HCT116 (cell line): ENCODE measurements around the gene C1QA. TPM values are rescaled to one million over a fixed set of nuclear protein-coding genes. Genes with fewer than 3 reads are reported as not detected.

Source experiments
- ATAC-seq: fragments of 200-7000 bp; cut with Tn5 transposase; 2 replicates; pipeline ENCODE4 v1.9.1; 2020; ENCODE audit warnings: mild to moderate bottlenecking, moderate library complexity
- BruUV-seq: library from RNA; stranded (reverse); fragments of 400-500 nt; replicated peaks from 2 replicates; lab custom pipeline; 2021; lab: Mats Ljungman, UMichigan
- CTCF ChIA-PET: fragments of 300-600 bp; sonication (Branson Sonifier 250); formaldehyde crosslinking; loops from one replicate; lab custom pipeline; 2021; ENCODE audit warnings: antibody characterized with exemption; lab: Charles Lee
- POLR2A ChIA-PET: fragments of 300-600, 350-600 bp; sonication (Branson Sonifier 250); formaldehyde crosslinking; loops from one replicate; lab custom pipeline; 2021; ENCODE audit warnings: antibody characterized with exemption; lab: Charles Lee
- RAD21 ChIA-PET, 2 experiments: fragments of 300-600 bp; sonication (Branson Sonifier 250); formaldehyde crosslinking; loops; one replicate each; lab custom pipeline; 2023; ENCODE audit warnings: low total read pairs in 2 of 2; ENCODE audit not compliant: uncharacterized antibody in 2 of 2, unreplicated experiment in 2 of 2, low non-redundant PET in 1 of 2; lab: Charles Lee
- DNase-seq: peaks from one replicate; pipeline ENCODE4 v3.0.0-alpha.2; 2010; ENCODE audit warnings: low read depth, low spot score
- H2AFZ ChIP-seq: fragments of 200-600 bp; shearing (Covaris generic), sonication (generic); 2 replicates; pipeline ENCODE4 v1.6.1; 2017; ENCODE audit warnings: low read depth, mixed run types, mixed read lengths, antibody characterized with exemption, low read length; ENCODE audit not compliant: poor library complexity, severe bottlenecking
- H3K27ac ChIP-seq: 2 replicates; pipeline ENCODE4 v1.5.1; 2012; ENCODE audit warnings: low read depth, low read length
- H3K27me3 ChIP-seq: fragments of 200-600 bp; sonication (generic); 2 replicates; pipeline ENCODE4 v1.6.1; 2016; ENCODE audit warnings: mixed run types, low read length, mixed read lengths; ENCODE audit not compliant: insufficient read depth
- H3K36me3 ChIP-seq, 2 experiments: fragments of 200-500 bp in 1 of 2; fragments of 200-600 bp in 1 of 2; sonication (Bioruptor generic) in 1 of 2; sonication (generic) in 1 of 2; 2 replicates each; pipeline versions ENCODE4 v1.5.1 to v1.6.1; 2014 to 2016; ENCODE audit warnings: low read length in 2 of 2, inconsistent platforms in 1 of 2, mixed read lengths in 1 of 2, mixed run types in 1 of 2; ENCODE audit not compliant: insufficient read depth in 2 of 2, control insufficient read depth in 1 of 2
- H3K4me1 ChIP-seq, 2 experiments: fragments of 200-600 bp in 1 of 2; sonication (generic) in 1 of 2; 2 replicates each; pipeline versions ENCODE4 v1.5.1 to v1.6.1; 2012 to 2017; ENCODE audit warnings: low read length in 2 of 2, inconsistent platforms in 1 of 2, mild to moderate bottlenecking in 1 of 2, mixed read lengths in 1 of 2, mixed run types in 1 of 2, moderate library complexity in 1 of 2; ENCODE audit not compliant: insufficient read depth in 2 of 2, control insufficient read depth in 1 of 2
- H3K4me2 ChIP-seq: fragments of 200-600 bp; sonication (generic); 2 replicates; pipeline ENCODE4 v1.6.1; 2017; ENCODE audit warnings: mixed run types, low read length, mixed read lengths
- H3K4me3 ChIP-seq, 2 experiments: fragments of 200-600 bp in 1 of 2; sonication (generic) in 1 of 2; replicated peaks in 1 of 2; 2 replicates each; pipeline ENCODE4 v1.5.1; 2011 to 2016; ENCODE audit warnings: low read length in 2 of 2, control low read depth in 1 of 2, low read depth in 1 of 2, mild to moderate bottlenecking in 1 of 2, mixed read lengths in 1 of 2, mixed run types in 1 of 2
- H3K79me2 ChIP-seq: fragments of 200-600 bp; sonication (generic); 2 replicates; pipeline ENCODE4 v1.6.1; 2017; ENCODE audit warnings: mild to moderate bottlenecking, mixed run types, low read length, moderate library complexity, mixed read lengths; ENCODE audit not compliant: insufficient read depth
- H3K9ac ChIP-seq: fragments of 200-600 bp; sonication (generic); 2 replicates; pipeline ENCODE4 v1.6.1; 2016; ENCODE audit warnings: low read length, mixed read lengths
- H3K9me2 ChIP-seq: fragments of 200-600 bp; sonication (generic), shearing (Covaris generic); 2 replicates; pipeline ENCODE4 v1.6.1; 2017; ENCODE audit warnings: mixed run types, mild to moderate bottlenecking, moderate library complexity; ENCODE audit not compliant: insufficient read depth
- H3K9me3 ChIP-seq, 2 experiments: fragments of 200-500 bp in 1 of 2; fragments of 200-600 bp in 1 of 2; sonication (Bioruptor generic) in 1 of 2; sonication (generic) in 1 of 2; 2 replicates each; pipeline ENCODE4 v1.6.1; 2014 to 2017; ENCODE audit warnings: low read length in 2 of 2, mixed read lengths in 2 of 2, inconsistent platforms in 1 of 2, low read depth in 1 of 2, mild to moderate bottlenecking in 1 of 2, mixed run types in 1 of 2, moderate library complexity in 1 of 2; ENCODE audit not compliant: control insufficient read depth in 1 of 2, insufficient read depth in 1 of 2
- H4K20me1 ChIP-seq: fragments of 200-600 bp; sonication (generic), shearing (Covaris generic); 2 replicates; pipeline ENCODE4 v1.6.1; 2017; ENCODE audit warnings: mixed run types, mild to moderate bottlenecking, moderate library complexity; ENCODE audit not compliant: insufficient read depth
- ATF3 ChIP-seq: IDR thresholded peaks from 2 replicates; pipeline ENCODE4 v1.6.1; 2012
- CBX3 ChIP-seq: IDR thresholded peaks from 2 replicates; pipeline ENCODE4 v1.6.1; 2012; ENCODE audit warnings: low read depth
- CEBPB ChIP-seq: IDR thresholded peaks from 2 replicates; pipeline ENCODE4 v1.6.1; 2012; ENCODE audit warnings: low read depth
- EGR1 ChIP-seq: IDR thresholded peaks from 2 replicates; pipeline ENCODE4 v1.6.1; 2012; ENCODE audit warnings: low read depth
- ELF1 ChIP-seq: IDR thresholded peaks from 2 replicates; pipeline ENCODE4 v1.6.1; 2012; ENCODE audit warnings: low read depth, borderline replicate concordance
- EZH2 ChIP-seq: fragments of 200-600 bp; sonication (generic); IDR thresholded peaks from 2 replicates; pipeline ENCODE4 v1.6.1; 2017; ENCODE audit warnings: antibody characterized with exemption, mixed run types
- FOSL1 ChIP-seq: IDR thresholded peaks from 2 replicates; pipeline ENCODE4 v1.6.1; 2012; ENCODE audit warnings: low read depth
- POLR2AphosphoS5 ChIP-seq: IDR thresholded peaks from 2 replicates; pipeline ENCODE4 v1.6.1; 2011; ENCODE audit warnings: mild to moderate bottlenecking, low read depth, low read length, moderate library complexity
- SIN3A ChIP-seq: IDR thresholded peaks from 2 replicates; pipeline ENCODE4 v1.6.1; 2012; ENCODE audit warnings: low read depth
- SRF ChIP-seq: IDR thresholded peaks from 2 replicates; pipeline ENCODE4 v1.6.1; 2012; ENCODE audit warnings: low read depth
- TCF7L2 ChIP-seq: IDR thresholded peaks from 2 replicates; pipeline ENCODE4 v1.7.0; 2011; ENCODE audit warnings: borderline replicate concordance, inconsistent platforms; ENCODE audit not compliant: insufficient read depth, insufficient read length; ENCODE audit errors: extremely low read depth
- YY1 ChIP-seq: IDR thresholded peaks from 2 replicates; pipeline ENCODE4 v1.6.1; 2011; ENCODE audit warnings: low read length, low read depth, moderate library complexity, mild to moderate bottlenecking; ENCODE audit not compliant: insufficient replicate concordance; ENCODE audit errors: extremely low read depth
- ZFX ChIP-seq: fragments of 450-650 bp; IDR thresholded peaks from 2 replicates; pipeline ENCODE4 v1.6.1; 2017
- intact Hi-C: fragments of 100-400 bp; cut with micrococcal nuclease; formaldehyde crosslinking; loops from 2 replicates; pipeline ENCODE4 v1.10.0; 2022
- total RNA-seq: library from RNA; stranded (reverse); gene quantifications from one replicate; pipeline ENCODE4 v1.2.1, GENCODE V29; 2021; ENCODE audit not compliant: unreplicated experiment
- TF ChIP-seq, protein P1 (sequence below): IDR thresholded peaks from 2 replicates; pipeline ENCODE4 v1.6.1; 2012; ENCODE audit warnings: low read depth
- TF ChIP-seq, protein P2 (sequence below): IDR thresholded peaks from 2 replicates; pipeline ENCODE4 v1.6.1; 2011; ENCODE audit warnings: mild to moderate bottlenecking, low read length, moderate library complexity; ENCODE audit not compliant: insufficient replicate concordance; ENCODE audit errors: extremely low read depth

C1QA gene
- total RNA-seq, 1 experiment from 2014 or later: 0.91 TPM

- no peak for TF ChIP-seq FOSL1
- TF ChIP-seq TCF7L2: no peak
- no peak for TF ChIP-seq ELF1
- no peak for TF ChIP-seq CBX3
- no peak for TF ChIP-seq SIN3A
- TF ChIP-seq SRF: no peak
- no peak for TF ChIP-seq EZH2
Observed at GRCh38 chr1:22643381-22643780, 7.0 kb downstream of the C1QA start, which contains the start of gene C1QC (continued).

DNA sequence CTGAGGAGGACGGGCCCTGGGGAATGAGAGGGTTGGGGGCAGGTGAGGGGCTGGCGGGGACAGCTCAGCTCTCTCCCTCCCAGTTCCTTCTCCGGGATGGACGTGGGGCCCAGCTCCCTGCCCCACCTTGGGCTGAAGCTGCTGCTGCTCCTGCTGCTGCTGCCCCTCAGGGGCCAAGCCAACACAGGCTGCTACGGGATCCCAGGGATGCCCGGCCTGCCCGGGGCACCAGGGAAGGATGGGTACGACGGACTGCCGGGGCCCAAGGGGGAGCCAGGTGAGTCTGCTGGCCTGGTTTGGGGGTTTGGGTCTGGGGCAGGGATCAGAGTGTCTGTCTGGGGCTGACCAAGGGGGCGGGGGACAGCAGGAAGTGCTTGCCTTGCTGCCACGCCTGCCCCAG lies 7.5 kb downstream of the C1QA start:
- no peaks in the 10 kb centered on the region for H3K9me3 ChIP-seq
- intact Hi-C loops: loop anchor here (2.0 to 5.0 kb wide), 2 partner anchors 115 to 512 kb away; no protein-coding TSS in a partner anchor
- H3K9me2 ChIP-seq: no peaks in the 10 kb centered on the region
- BruUV-seq: no TSS peak
- no peak overlapping the region for H3K27ac ChIP-seq
- ATAC-seq (no peak), DNase-seq (no peak)
- no peak overlapping the region for H3K9ac ChIP-seq
- POLR2A ChIA-PET: no interaction called here
- H2AFZ ChIP-seq: no peak overlapping the region
- H3K79me2 ChIP-seq: no peaks in the 10 kb centered on the region
- H3K4me1 ChIP-seq: no peaks in the 10 kb centered on the region
- TF ChIP-seq CEBPB: no peak
- no peak for TF ChIP-seq SRF
- TF ChIP-seq ZFX: no peak
- no peaks in the 10 kb centered on the region for H3K27me3 ChIP-seq
- H3K36me3 ChIP-seq: no peaks in the 10 kb centered on the region
- H3K4me2 ChIP-seq: no peak overlapping the region
- CTCF ChIA-PET: interaction anchor here (4.7 kb wide), 1 partner anchor 223 kb away, joined by 48 read pairs; no protein-coding TSS in a partner anchor
- RAD21 ChIA-PET: interaction anchor here in 1 of 2 experiments (0.6 to 0.7 kb wide), 2 partner anchors 221 to 223 kb away, joined by 3 read pairs; no protein-coding TSS in a partner anchor
- H4K20me1 ChIP-seq: no peaks in the 10 kb centered on the region
- H3K4me3 ChIP-seq: no peak overlapping the region

DNA sequence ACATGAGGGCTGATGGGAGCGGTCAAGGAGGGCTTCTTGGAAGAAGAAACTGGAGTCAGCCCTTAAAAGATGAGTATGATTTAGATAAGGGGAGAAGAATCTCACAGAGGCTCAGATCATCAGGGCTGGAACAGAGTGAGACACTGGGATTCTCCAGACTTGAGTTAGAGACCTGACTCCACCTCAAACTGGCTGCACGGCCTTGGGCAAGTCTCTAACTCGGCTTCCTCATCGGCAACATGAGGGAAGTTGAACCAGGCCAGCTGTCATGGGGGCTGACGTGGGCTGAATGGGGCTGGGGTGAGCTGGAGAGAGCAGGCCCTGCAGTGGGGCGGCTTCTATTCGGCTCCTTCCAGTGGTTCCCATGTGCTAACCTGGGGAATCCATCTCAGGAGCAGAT lies 9.5 kb downstream of the C1QA start:
- POLR2A ChIA-PET: no interaction called here
- no peaks in the 10 kb centered on the region for H3K9me3 ChIP-seq
- H3K9me2 ChIP-seq: no peaks in the 10 kb centered on the region
- BruUV-seq: no TSS peak
- ATAC-seq (no peak), DNase-seq (no peak)
- no peak overlapping the region for H3K27ac ChIP-seq
- H4K20me1 ChIP-seq: no peaks in the 10 kb centered on the region
- intact Hi-C loops: no loop called here
- H3K79me2 ChIP-seq: no peaks in the 10 kb centered on the region
- no peak overlapping the region for H3K4me2 ChIP-seq
- RAD21 ChIA-PET: no interaction called here
- no peak overlapping the region for H3K9ac ChIP-seq
- no peak overlapping the region for H2AFZ ChIP-seq
- no peak overlapping the region for H3K4me3 ChIP-seq
- no peaks in the 10 kb centered on the region for H3K36me3 ChIP-seq
- no peaks in the 10 kb centered on the region for H3K4me1 ChIP-seq
- H3K27me3 ChIP-seq: no peaks in the 10 kb centered on the region
- CTCF ChIA-PET: no interaction called here
- TF ChIP-seq, protein P1, sequence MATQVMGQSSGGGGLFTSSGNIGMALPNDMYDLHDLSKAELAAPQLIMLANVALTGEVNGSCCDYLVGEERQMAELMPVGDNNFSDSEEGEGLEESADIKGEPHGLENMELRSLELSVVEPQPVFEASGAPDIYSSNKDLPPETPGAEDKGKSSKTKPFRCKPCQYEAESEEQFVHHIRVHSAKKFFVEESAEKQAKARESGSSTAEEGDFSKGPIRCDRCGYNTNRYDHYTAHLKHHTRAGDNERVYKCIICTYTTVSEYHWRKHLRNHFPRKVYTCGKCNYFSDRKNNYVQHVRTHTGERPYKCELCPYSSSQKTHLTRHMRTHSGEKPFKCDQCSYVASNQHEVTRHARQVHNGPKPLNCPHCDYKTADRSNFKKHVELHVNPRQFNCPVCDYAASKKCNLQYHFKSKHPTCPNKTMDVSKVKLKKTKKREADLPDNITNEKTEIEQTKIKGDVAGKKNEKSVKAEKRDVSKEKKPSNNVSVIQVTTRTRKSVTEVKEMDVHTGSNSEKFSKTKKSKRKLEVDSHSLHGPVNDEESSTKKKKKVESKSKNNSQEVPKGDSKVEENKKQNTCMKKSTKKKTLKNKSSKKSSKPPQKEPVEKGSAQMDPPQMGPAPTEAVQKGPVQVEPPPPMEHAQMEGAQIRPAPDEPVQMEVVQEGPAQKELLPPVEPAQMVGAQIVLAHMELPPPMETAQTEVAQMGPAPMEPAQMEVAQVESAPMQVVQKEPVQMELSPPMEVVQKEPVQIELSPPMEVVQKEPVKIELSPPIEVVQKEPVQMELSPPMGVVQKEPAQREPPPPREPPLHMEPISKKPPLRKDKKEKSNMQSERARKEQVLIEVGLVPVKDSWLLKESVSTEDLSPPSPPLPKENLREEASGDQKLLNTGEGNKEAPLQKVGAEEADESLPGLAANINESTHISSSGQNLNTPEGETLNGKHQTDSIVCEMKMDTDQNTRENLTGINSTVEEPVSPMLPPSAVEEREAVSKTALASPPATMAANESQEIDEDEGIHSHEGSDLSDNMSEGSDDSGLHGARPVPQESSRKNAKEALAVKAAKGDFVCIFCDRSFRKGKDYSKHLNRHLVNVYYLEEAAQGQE: no peak
- no peak for TF ChIP-seq ATF3
- no peak for TF ChIP-seq ZFX
- TF ChIP-seq EGR1: no peak
- TF ChIP-seq YY1: no peak
- TF ChIP-seq, protein P2, sequence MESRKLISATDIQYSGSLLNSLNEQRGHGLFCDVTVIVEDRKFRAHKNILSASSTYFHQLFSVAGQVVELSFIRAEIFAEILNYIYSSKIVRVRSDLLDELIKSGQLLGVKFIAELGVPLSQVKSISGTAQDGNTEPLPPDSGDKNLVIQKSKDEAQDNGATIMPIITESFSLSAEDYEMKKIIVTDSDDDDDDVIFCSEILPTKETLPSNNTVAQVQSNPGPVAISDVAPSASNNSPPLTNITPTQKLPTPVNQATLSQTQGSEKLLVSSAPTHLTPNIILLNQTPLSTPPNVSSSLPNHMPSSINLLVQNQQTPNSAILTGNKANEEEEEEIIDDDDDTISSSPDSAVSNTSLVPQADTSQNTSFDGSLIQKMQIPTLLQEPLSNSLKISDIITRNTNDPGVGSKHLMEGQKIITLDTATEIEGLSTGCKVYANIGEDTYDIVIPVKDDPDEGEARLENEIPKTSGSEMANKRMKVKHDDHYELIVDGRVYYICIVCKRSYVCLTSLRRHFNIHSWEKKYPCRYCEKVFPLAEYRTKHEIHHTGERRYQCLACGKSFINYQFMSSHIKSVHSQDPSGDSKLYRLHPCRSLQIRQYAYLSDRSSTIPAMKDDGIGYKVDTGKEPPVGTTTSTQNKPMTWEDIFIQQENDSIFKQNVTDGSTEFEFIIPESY: no peak
- no peak for TF ChIP-seq POLR2AphosphoS5
- TF ChIP-seq CEBPB: no peak
